Measurements from ENCODE around the gene PI4KA.

PI4KA gene

DNA sequence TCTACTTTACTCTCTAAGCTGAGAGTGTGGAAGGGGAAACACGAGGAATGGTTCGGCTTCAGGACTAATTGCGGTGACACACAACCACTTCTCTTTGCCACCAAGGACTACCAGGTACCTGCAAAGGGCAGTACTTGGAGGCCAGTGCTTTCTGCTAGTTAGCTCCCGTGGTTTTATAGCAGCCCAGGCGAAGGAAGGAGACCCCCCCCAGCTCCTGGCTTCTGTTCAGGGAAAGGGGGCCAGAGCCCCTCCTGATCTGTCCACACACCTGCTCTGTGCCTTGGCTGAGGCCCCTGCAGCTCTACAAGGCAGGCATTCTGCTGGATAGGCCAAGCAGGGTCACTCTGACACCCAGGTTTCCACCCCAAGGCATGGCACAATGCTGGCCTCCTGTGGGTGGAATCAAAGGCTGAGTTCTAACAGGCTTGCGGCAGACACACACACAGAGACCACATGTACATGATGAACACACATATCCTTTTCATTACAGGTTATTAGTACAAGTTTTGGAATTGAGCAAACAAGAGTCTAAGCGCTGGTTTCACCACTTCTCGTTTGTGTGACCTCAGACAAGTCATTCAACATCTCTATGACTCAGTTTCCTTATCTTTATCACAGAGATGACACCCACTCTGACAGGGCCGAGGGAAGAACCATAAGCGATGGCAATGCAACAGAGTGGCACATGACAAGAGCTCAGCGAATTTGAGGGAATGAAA is 77.2 kb downstream of the PI4KA start:
- Histone ChIP-seq H3K9me3 (no peaks in the 10 kb centered on the region), H3K4me3 (ENCODE audit: low read depth, low read length) (no peak overlapping the region), H3K36me3 (peaks cover 17% of the 10 kb centered on the region), H3K4me1 (no peaks in the 10 kb centered on the region), H3K27me3 (no peaks in the 10 kb centered on the region)
- TF ChIP-seq CTCF (IDR thresholded peaks at IDR 0.05; ENCODE audit: low read depth, low read length), result no peak
- DNase-seq, result no peak

- Histone ChIP-seq H3K4me3 (ENCODE audit: low read depth, low read length) (no peak overlapping the region), H3K27me3 (no peaks in the 10 kb centered on the region), H3K36me3 (peaks cover 24% of the 10 kb centered on the region), H3K4me1 (no peaks in the 10 kb centered on the region), H3K9me3 (no peaks in the 10 kb centered on the region)
- no peak for DNase-seq
- TF ChIP-seq CTCF (IDR thresholded peaks at IDR 0.05; ENCODE audit: low read depth, low read length), result no peak
Measured at GRCh38 chr22:20779818-20780158, 78.8 kb downstream of the PI4KA start.

GRCh38 chr22:20779014-20779817 is 79.4 kb downstream of the PI4KA start:
- no peak for DNase-seq
- H3K4me3 ChIP-seq (ENCODE audit: low read depth, low read length), result no peak overlapping the region
- no peak for TF ChIP-seq CTCF (IDR thresholded peaks at IDR 0.05; ENCODE audit: low read depth, low read length)
- H3K27me3 ChIP-seq, result no peaks in the 10 kb centered on the region
- H3K9me3 ChIP-seq, result no peaks in the 10 kb centered on the region
- H3K4me1 ChIP-seq, result no peaks in the 10 kb centered on the region
- H3K36me3 ChIP-seq, result peaks cover 24% of the 10 kb centered on the region

DNA sequence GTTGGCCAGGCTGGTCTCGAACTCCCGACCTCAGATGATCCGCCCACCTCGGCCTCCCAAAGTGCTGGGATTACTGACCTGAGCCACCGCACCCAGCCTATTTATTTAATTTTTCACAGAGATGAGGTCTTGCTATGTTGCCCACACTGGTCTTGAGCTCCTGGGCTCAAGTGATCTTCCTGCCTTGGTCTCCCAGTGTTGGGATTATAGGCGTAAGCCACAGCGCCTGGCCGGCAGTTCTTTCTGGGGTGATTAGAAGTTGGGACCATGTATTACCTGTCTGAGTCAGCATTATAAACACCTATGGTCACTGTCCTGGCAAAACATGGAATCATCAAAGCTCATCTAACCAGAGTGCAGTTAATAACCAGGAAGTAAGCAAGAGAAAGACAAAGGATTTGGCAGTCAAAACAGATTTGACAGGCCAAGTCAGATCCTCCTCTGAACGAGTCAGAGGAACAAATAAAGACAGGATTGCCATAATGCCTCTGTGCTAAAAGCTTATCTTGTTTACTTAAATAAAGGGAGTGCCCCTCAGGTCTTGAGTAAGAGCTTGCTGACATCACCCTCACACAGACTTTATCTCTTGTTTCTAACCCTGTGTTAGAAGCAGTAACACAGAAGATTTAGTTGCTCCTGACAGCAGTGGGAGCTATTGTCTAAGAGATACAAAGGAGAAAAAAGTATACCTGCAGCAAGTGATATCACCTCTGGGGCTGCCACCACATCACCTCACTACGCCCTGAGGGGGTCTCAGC is 81.0 kb downstream of the PI4KA start:
- no peak for DNase-seq
- H3K4me1 ChIP-seq, result no peaks in the 10 kb centered on the region
- peaks cover 20% of the 10 kb centered on the region for H3K36me3 ChIP-seq
- no peak for TF ChIP-seq CTCF (IDR thresholded peaks at IDR 0.05; ENCODE audit: low read depth, low read length)
- H3K4me3 ChIP-seq (ENCODE audit: low read depth, low read length), result no peak overlapping the region
- no peaks in the 10 kb centered on the region for H3K9me3 ChIP-seq
- H3K27me3 ChIP-seq, result no peaks in the 10 kb centered on the region

GRCh38 chr22:20776624-20777405 is 81.8 kb downstream of the PI4KA start:
- TF ChIP-seq CTCF (IDR thresholded peaks at IDR 0.05; ENCODE audit: low read depth, low read length), result no peak
- no peaks in the 10 kb centered on the region for H3K4me1 ChIP-seq
- H3K9me3 ChIP-seq, result no peaks in the 10 kb centered on the region
- H3K36me3 ChIP-seq, result peaks cover 20% of the 10 kb centered on the region
- H3K4me3 ChIP-seq (ENCODE audit: low read depth, low read length), result no peak overlapping the region
- no peaks in the 10 kb centered on the region for H3K27me3 ChIP-seq
- no peak for DNase-seq
